CD4-positive, alpha-beta memory T cell (primary cell): Measurements from ENCODE around the gene CCDC13. TPM values are rescaled to one million over a fixed set of nuclear protein-coding genes. Genes with fewer than 3 reads are reported as not detected.

ENCODE experiments used
- CTCF ChIA-PET: fragments of 350-600 bp; sonication (Branson Sonifier 250); formaldehyde crosslinking; loops from one replicate; lab custom pipeline; 2021; ENCODE audit warnings: inconsistent platforms; ENCODE audit not compliant: partially characterized antibody; lab: Charles Lee
- POLR2A ChIA-PET: fragments of 350-600 bp; sonication (Branson Sonifier 250); formaldehyde crosslinking; loops from one replicate; lab custom pipeline; 2021; ENCODE audit not compliant: partially characterized antibody; lab: Charles Lee
- DNase-seq, 5 donors: peaks; one replicate each; pipeline versions ENCODE4 v3.0.0 to v3.0.0-alpha.2; 2020 to 2022; ENCODE audit warnings: mixed read lengths in 1 of 5
- H3K27ac ChIP-seq: one replicate; pipeline ENCODE4 v1.7.0; 2013; ENCODE audit warnings: low read depth, low read length
- H3K27me3 ChIP-seq: 2 replicates; pipeline ENCODE4 v1.7.0; 2013; ENCODE audit warnings: mild to moderate bottlenecking, low read length, moderate library complexity; ENCODE audit not compliant: insufficient read depth
- H3K36me3 ChIP-seq: 2 replicates; pipeline ENCODE4 v1.7.0; 2013; ENCODE audit warnings: mild to moderate bottlenecking, low read length, moderate library complexity; ENCODE audit not compliant: insufficient read depth
- H3K4me1 ChIP-seq: 2 replicates; pipeline ENCODE4 v1.7.0; 2013; ENCODE audit warnings: mild to moderate bottlenecking, low read length, moderate library complexity; ENCODE audit not compliant: insufficient read depth
- H3K4me3 ChIP-seq, 2 donors: one replicate each; pipeline ENCODE4 v1.7.0; 2013; ENCODE audit warnings: low read length in 2 of 2, mild to moderate bottlenecking in 1 of 2
- H3K9me3 ChIP-seq, 2 donors: one replicate each; pipeline ENCODE4 v1.7.0; 2013; ENCODE audit warnings: low read length in 2 of 2, control low read depth in 1 of 2; ENCODE audit not compliant: control insufficient read depth in 1 of 2
- H3K27ac Mint-ChIP-seq, 7 donors: one replicate each; pipeline ENCODE4 v1.8.0; 2020 to 2021; ENCODE audit warnings: mixed read lengths in 7 of 7, mild to moderate bottlenecking in 6 of 7, inconsistent platforms in 3 of 7, moderate library complexity in 3 of 7
- H3K27me3 Mint-ChIP-seq, 2 donors: one replicate each; pipeline ENCODE4 v1.8.0; 2020 to 2021; ENCODE audit warnings: mixed read lengths in 2 of 2
- H3K36me3 Mint-ChIP-seq, 2 donors: one replicate each; pipeline ENCODE4 v1.8.0; 2020 to 2021; ENCODE audit warnings: mixed read lengths in 2 of 2, inconsistent platforms in 1 of 2, mild to moderate bottlenecking in 1 of 2
- H3K4me1 Mint-ChIP-seq, 4 donors: one replicate each; pipeline ENCODE4 v1.8.0; 2020 to 2021; ENCODE audit warnings: mixed read lengths in 4 of 4, mild to moderate bottlenecking in 1 of 4
- H3K4me3 Mint-ChIP-seq, 8 donors: one replicate each; pipeline ENCODE4 v1.8.0; 2020 to 2021; ENCODE audit warnings: mixed read lengths in 8 of 8, mild to moderate bottlenecking in 7 of 8, moderate library complexity in 6 of 8, inconsistent platforms in 3 of 8
- H3K9me3 Mint-ChIP-seq, 8 donors: one replicate each; pipeline ENCODE4 v1.8.0; 2020 to 2021; ENCODE audit warnings: mixed read lengths in 8 of 8, mild to moderate bottlenecking in 5 of 8, inconsistent platforms in 3 of 8, moderate library complexity in 1 of 8
- intact Hi-C: fragments of 100-400 bp; cut with micrococcal nuclease; formaldehyde crosslinking; loops from one replicate; pipeline ENCODE4 v1.15.1; 2023
- polyA plus RNA-seq, 2 donors: library from polyadenylated mRNA; unstranded; fragments of 300-500 nt; fragmentation: Illumina TruSeq; gene quantifications; one replicate each; pipeline ENCODE4 v1.2.3, GENCODE V29; 2021
- total RNA-seq, 2 experiments: library from RNA; stranded (reverse); gene quantifications; one replicate each; pipeline ENCODE4 v1.2.3, GENCODE V29; 2021

CCDC13 gene
- total and polyA plus RNA-seq, 4 experiments from 2014 or later: 0.15 to 0.96 (median 0.49) TPM

- no peaks in the 10 kb centered on the region for H3K27me3 ChIP-seq
- peaks cover 21% of the 10 kb centered on the region for H3K4me1 ChIP-seq
- H3K4me3 ChIP-seq: no peak overlapping the region
- ChIA-PET POLR2A (interaction anchor here (1.7 to 2.9 kb wide), 3 partner anchors 143 to 241 kb away, joined by 5 to 12 read pairs (median 7); partner anchors contain the start of genes NKTR, SEC22C and VIPR1), CTCF (interaction anchor here (1.0 to 8.9 kb wide), 9 partner anchors 8 to 171 kb away, joined by 3 to 76 read pairs (median 4); partner anchors contain the start of gene SEC22C)
- no peaks in the 10 kb centered on the region for H3K36me3 Mint-ChIP-seq
- H3K9me3 ChIP-seq: no peaks in the 10 kb centered on the region
- no peaks in the 10 kb centered on the region for H3K27me3 Mint-ChIP-seq
- H3K27ac Mint-ChIP-seq: peak overlapping the region in 1 of 7 donors; percentile 68
- intact Hi-C loops: loop anchor here (10.0 kb wide), 1 partner anchor 89 kb away; the partner anchor contains the start of gene ZBTB47
- no peaks in the 10 kb centered on the region for H3K9me3 Mint-ChIP-seq
- no peaks in the 10 kb centered on the region for H3K36me3 ChIP-seq
- no peak overlapping the region for H3K27ac ChIP-seq
- no peak for DNase-seq
- H3K4me1 Mint-ChIP-seq: peaks cover 16 to 34% (median 25%) of the 10 kb centered on the region in 4 donors
- no peak overlapping the region for H3K4me3 Mint-ChIP-seq
Observed at GRCh38 chr3:42743204-42743995, 29.7 kb downstream of the CCDC13 start.

GRCh38 chr3:42742688-42743087 lies 30.4 kb downstream of the CCDC13 start:
- Histone ChIP-seq H3K9me3 (no peaks in the 10 kb centered on the region), H3K4me1 (peaks cover 14% of the 10 kb centered on the region), H3K27me3 (no peaks in the 10 kb centered on the region), H3K36me3 (no peaks in the 10 kb centered on the region), H3K4me3 (no peak overlapping the region), H3K27ac (no peak overlapping the region)
- Mint-ChIP-seq H3K9me3 (no peaks in the 10 kb centered on the region), H3K36me3 (no peaks in the 10 kb centered on the region), H3K27me3 (no peaks in the 10 kb centered on the region), H3K27ac (peak overlapping the region in 1 of 7 donors; percentile 2), H3K4me3 (no peak overlapping the region), H3K4me1 (peaks cover 9 to 27% (median 18%) of the 10 kb centered on the region in 4 donors)
- CTCF ChIA-PET: interaction anchor here (0.7 to 8.9 kb wide), 6 partner anchors 14 to 209 kb away, joined by 3 to 76 read pairs (median 4); partner anchors contain the start of gene SEC22C
- POLR2A ChIA-PET: no interaction called here
- intact Hi-C loops: loop anchor here (10.0 kb wide), 1 partner anchor 88 kb away; the partner anchor contains the start of gene ZBTB47
- no peak for DNase-seq

GRCh38 chr3:42742259-42742658 lies 30.8 kb downstream of the CCDC13 start:
- ChIA-PET CTCF (interaction anchor here (0.7 to 8.9 kb wide), 6 partner anchors 15 to 209 kb away, joined by 3 to 76 read pairs (median 4); partner anchors contain the start of gene SEC22C), POLR2A (no interaction called here)
- peaks cover 5 to 23% (median 13%) of the 10 kb centered on the region in 4 donors for H3K4me1 Mint-ChIP-seq
- no peak for DNase-seq
- peak overlapping the region in 1 of 7 donors; percentile 2 for H3K27ac Mint-ChIP-seq
- no peaks in the 10 kb centered on the region for H3K27me3 ChIP-seq
- no peaks in the 10 kb centered on the region for H3K9me3 ChIP-seq
- H3K4me3 Mint-ChIP-seq: no peak overlapping the region
- intact Hi-C loops: loop anchor here (10.0 kb wide), 1 partner anchor 87 kb away; the partner anchor contains the start of gene ZBTB47
- H3K4me3 ChIP-seq: no peak overlapping the region
- no peaks in the 10 kb centered on the region for H3K36me3 ChIP-seq
- H3K27me3 Mint-ChIP-seq: no peaks in the 10 kb centered on the region
- no peaks in the 10 kb centered on the region for H3K9me3 Mint-ChIP-seq
- no peak overlapping the region for H3K27ac ChIP-seq
- H3K36me3 Mint-ChIP-seq: no peaks in the 10 kb centered on the region
- H3K4me1 ChIP-seq: peaks cover 10% of the 10 kb centered on the region

GRCh38 chr3:42741796-42742195 lies 31.3 kb downstream of the CCDC13 start:
- DNase-seq: no peak
- H3K4me3 Mint-ChIP-seq: no peak overlapping the region
- Histone ChIP-seq H3K27me3 (no peaks in the 10 kb centered on the region), H3K36me3 (no peaks in the 10 kb centered on the region), H3K4me1 (peaks cover 5% of the 10 kb centered on the region), H3K9me3 (no peaks in the 10 kb centered on the region), H3K4me3 (no peak overlapping the region), H3K27ac (no peak overlapping the region)
- H3K4me1 Mint-ChIP-seq: peaks cover 2 to 18% (median 10%) of the 10 kb centered on the region in 4 donors
- H3K27me3 Mint-ChIP-seq: no peaks in the 10 kb centered on the region
- no peaks in the 10 kb centered on the region for H3K36me3 Mint-ChIP-seq
- H3K27ac Mint-ChIP-seq: no peak overlapping the region
- intact Hi-C loops: loop anchor here (10.0 kb wide), 1 partner anchor 87 kb away; the partner anchor contains the start of gene ZBTB47
- CTCF ChIA-PET: interaction anchor here (0.7 to 8.9 kb wide), 5 partner anchors 15 to 208 kb away, joined by 3 to 76 read pairs (median 6); partner anchors contain the start of gene SEC22C
- POLR2A ChIA-PET: no interaction called here
- no peaks in the 10 kb centered on the region for H3K9me3 Mint-ChIP-seq

GRCh38 chr3:42739401-42740158 lies 33.5 kb downstream of the CCDC13 start:
- H3K27me3 Mint-ChIP-seq: no peaks in the 10 kb centered on the region
- peaks cover 0 to 9% (median 6%) of the 10 kb centered on the region in 4 donors for H3K4me1 Mint-ChIP-seq
- no peaks in the 10 kb centered on the region for H3K36me3 Mint-ChIP-seq
- ChIA-PET POLR2A (no interaction called here), CTCF (interaction anchor here (0.6 to 8.9 kb wide), 2 partner anchors 17 to 181 kb away, joined by 3 to 76 read pairs; no protein-coding TSS in a partner anchor)
- H3K9me3 ChIP-seq: no peaks in the 10 kb centered on the region
- H3K36me3 ChIP-seq: no peaks in the 10 kb centered on the region
- peak overlapping the region in 1 of 8 donors; percentile 42 for H3K4me3 Mint-ChIP-seq
- H3K4me3 ChIP-seq: no peak overlapping the region
- H3K4me1 ChIP-seq: no peaks in the 10 kb centered on the region
- no peak for DNase-seq
- no peak overlapping the region for H3K27ac Mint-ChIP-seq
- H3K27me3 ChIP-seq: no peaks in the 10 kb centered on the region
- intact Hi-C loops: loop anchor here (10.0 kb wide), 1 partner anchor 85 kb away; the partner anchor contains the start of gene ZBTB47
- no peak overlapping the region for H3K27ac ChIP-seq
- no peaks in the 10 kb centered on the region for H3K9me3 Mint-ChIP-seq

GRCh38 chr3:42736531-42736930 lies 36.5 kb downstream of the CCDC13 start:
- H3K36me3 Mint-ChIP-seq: no peaks in the 10 kb centered on the region
- H3K27me3 Mint-ChIP-seq: no peaks in the 10 kb centered on the region
- CTCF ChIA-PET: no interaction called here

More at GRCh38 chr3:42736531-42736930, 36.5 kb downstream of the CCDC13 start:
- Histone ChIP-seq H3K4me1 (no peaks in the 10 kb centered on the region), H3K27me3 (no peaks in the 10 kb centered on the region), H3K9me3 (no peaks in the 10 kb centered on the region), H3K4me3 (no peak overlapping the region), H3K36me3 (no peaks in the 10 kb centered on the region), H3K27ac (no peak overlapping the region)
- Mint-ChIP-seq H3K4me3 (no peak overlapping the region), H3K4me1 (no peaks in the 10 kb centered on the region), H3K9me3 (no peaks in the 10 kb centered on the region), H3K27ac (peak overlapping the region in 1 of 7 donors; percentile 7)
- no peak for DNase-seq
- POLR2A ChIA-PET: no interaction called here
- intact Hi-C loops: no loop called here
